K562 (cell line): ENCODE results near the gene SAXO1. TPM values are rescaled to one million over a fixed set of nuclear protein-coding genes. Genes with fewer than 3 reads are reported as not detected.

Experiments
- ATAC-seq: fragments of 200-7000 bp; cut with Tn5 transposase; 3 replicates; pipeline ENCODE4 v1.9.1; 2020; ENCODE audit warnings: moderate library complexity
- BruUV-seq: library from RNA; stranded (reverse); fragments of 400-500 nt; replicated peaks from 2 replicates; lab custom pipeline; 2021; lab: Mats Ljungman, UMichigan
- CTCF ChIA-PET: fragments of 300-600 bp; formaldehyde crosslinking; extraction: SDS; loops from one replicate; lab custom pipeline; 2021; ENCODE audit warnings: low intra/inter-chr PET ratio; lab: Yijun Ruan, JAX
- POLR2A ChIA-PET: fragments of 300-600, 350-650 bp; sonication (Branson Sonifier 250); formaldehyde crosslinking; extraction: SDS; loops from one replicate; lab custom pipeline; 2021; ENCODE audit warnings: antibody characterized with exemption, inconsistent platforms; lab: Yijun Ruan, JAX
- DNase-seq, 4 experiments: peaks; one replicate each; pipeline versions ENCODE4 v3.0.0 to v3.0.0-alpha.2; 2011 to 2018; ENCODE audit warnings: low spot score in 3 of 4, mixed read lengths in 3 of 4; ENCODE audit errors: extremely low read depth in 1 of 4
- FAIRE-seq: peaks from 2 replicates; lab custom pipeline; 2011; peaks lifted over from hg19 to GRCh38; lab: Jason Lieb, UNC
- H2AFZ ChIP-seq: 2 replicates; pipeline ENCODE4 v1.6.0; 2011; ENCODE audit warnings: low read depth, low read length, control low read depth, inconsistent platforms
- H3K27ac ChIP-seq: fragments of 200-600 bp; 3 replicates; pipeline ENCODE4 v1.8.0; 2011; ENCODE audit warnings: low read depth, mild to moderate bottlenecking, control low read depth, inconsistent platforms, low read length, moderate library complexity, mixed read lengths; ENCODE audit errors: extremely low read depth
- H3K27me3 ChIP-seq, 2 experiments: fragments of 300-600 bp in 1 of 2; 2 replicates in 1 of 2; 3 replicates in 1 of 2; pipeline versions ENCODE4 v1.6.0 to v1.8.0; 2011; ENCODE audit warnings: inconsistent platforms in 2 of 2, low read length in 2 of 2, mild to moderate bottlenecking in 1 of 2, mixed read lengths in 1 of 2, moderate library complexity in 1 of 2; ENCODE audit not compliant: control insufficient read depth in 2 of 2, insufficient read depth in 2 of 2
- H3K36me3 ChIP-seq: fragments of 300-600 bp; 3 replicates; pipeline ENCODE4 v1.8.0; 2011; ENCODE audit warnings: mild to moderate bottlenecking, low read length, inconsistent platforms; ENCODE audit not compliant: control insufficient read depth, insufficient read depth
- H3K4me1 ChIP-seq, 2 experiments: fragments of 200-600 bp in 1 of 2; replicated peaks in 1 of 2; 2 replicates in 1 of 2; 3 replicates in 1 of 2; pipeline versions ENCODE4 v1.5.1 to v1.8.0; 2011; ENCODE audit warnings: inconsistent platforms in 2 of 2, low read length in 2 of 2, mild to moderate bottlenecking in 1 of 2, mixed read lengths in 1 of 2, moderate library complexity in 1 of 2; ENCODE audit not compliant: control insufficient read depth in 2 of 2, insufficient read depth in 2 of 2
- H3K4me2 ChIP-seq: 2 replicates; pipeline ENCODE4 v1.6.1; 2011; ENCODE audit warnings: low read length, control low read depth, inconsistent platforms, mixed read lengths; ENCODE audit not compliant: insufficient read depth
- H3K4me3 ChIP-seq: fragments of 200-600 bp; sonication (generic), shearing (Covaris generic); 2 replicates; pipeline ENCODE4 v1.5.1; 2016; ENCODE audit warnings: control low read depth, inconsistent platforms
- H3K79me2 ChIP-seq: fragments of 200-600 bp; 3 replicates; pipeline ENCODE4 v1.8.0; 2011; ENCODE audit warnings: low read length, inconsistent platforms; ENCODE audit not compliant: control insufficient read depth, insufficient read depth
- H3K9ac ChIP-seq, 2 experiments: 2 replicates each; pipeline versions ENCODE4 v1.6.0 to v1.6.1; 2011; ENCODE audit warnings: low read depth in 2 of 2, low read length in 2 of 2, control low read depth in 1 of 2, inconsistent platforms in 1 of 2, mild to moderate bottlenecking in 1 of 2, mixed read lengths in 1 of 2; ENCODE audit not compliant: insufficient read depth in 1 of 2
- H3K9me1 ChIP-seq: one replicate; pipeline ENCODE4 v1.6.0; 2011; ENCODE audit warnings: inconsistent platforms, mild to moderate bottlenecking, low read length, moderate library complexity; ENCODE audit not compliant: control insufficient read depth, insufficient read depth
- H3K9me3 ChIP-seq: replicated peaks from 2 replicates; pipeline ENCODE4 v1.5.1; 2011; ENCODE audit warnings: low read depth, low read length, inconsistent platforms; ENCODE audit not compliant: control insufficient read depth, insufficient read depth
- H4K20me1 ChIP-seq: replicated peaks from 2 replicates; pipeline ENCODE4 v1.6.1; 2011; ENCODE audit warnings: low read length, inconsistent platforms, mixed read lengths; ENCODE audit not compliant: control insufficient read depth, insufficient read depth
- ATF2 ChIP-seq: sonication (generic); formaldehyde crosslinking; IDR thresholded peaks from 2 replicates; pipeline ENCODE4 v1.8.1; 2022; ENCODE audit warnings: missing genetic modification reagents
- ELK1 ChIP-seq: sonication (generic); formaldehyde crosslinking; IDR thresholded peaks from 2 replicates; pipeline ENCODE4 v1.8.1; 2022; ENCODE audit warnings: missing genetic modification reagents
- FOS ChIP-seq: IDR thresholded peaks from 3 replicates; pipeline ENCODE4 v1.6.1; 2011; ENCODE audit not compliant: insufficient read length; ENCODE audit errors: extremely low read depth
- ILF3 ChIP-seq: fragments of 450-650 bp; IDR thresholded peaks from 2 replicates; pipeline ENCODE4 v1.6.1; 2018; ENCODE audit warnings: antibody characterized with exemption, mild to moderate bottlenecking, moderate library complexity, borderline replicate concordance
- RBM34 ChIP-seq: fragments of 200-400 bp; formaldehyde crosslinking; IDR thresholded peaks from 2 replicates; pipeline ENCODE4 v1.6.1; 2018; ENCODE audit warnings: low read length, borderline replicate concordance; ENCODE audit not compliant: insufficient read depth
- TAF9B ChIP-seq: fragments of 450-650 bp; IDR thresholded peaks from 2 replicates; pipeline ENCODE4 v1.6.1; 2018; ENCODE audit warnings: mild to moderate bottlenecking; ENCODE audit not compliant: partially characterized antibody
- ZC3H4 ChIP-seq: sonication (generic); formaldehyde crosslinking; IDR thresholded peaks from 2 replicates; pipeline ENCODE4 v1.9.0; 2021; ENCODE audit warnings: missing genetic modification reagents, borderline replicate concordance
- ZNF253 ChIP-seq: fragments of 250-450 bp; sonication (Bioruptor Pico); conservative IDR thresholded peaks from 2 replicates; pipeline ENCODE4 v1.6.1; 2021; ENCODE audit warnings: mild to moderate bottlenecking
- ZNF263 ChIP-seq: sonication (generic); formaldehyde crosslinking; IDR thresholded peaks from 2 replicates; pipeline ENCODE4 v1.8.0; 2022; ENCODE audit warnings: mild to moderate bottlenecking, missing genetic modification reagents, borderline replicate concordance
- ZNF384 ChIP-seq: IDR thresholded peaks from 2 replicates; pipeline ENCODE4 v1.6.1; 2012; ENCODE audit warnings: low read depth, low read length, improper control_type of control experiment
- ZNF764 ChIP-seq: fragments of 250-450 bp; sonication (Bioruptor Pico); IDR thresholded peaks from 2 replicates; pipeline ENCODE4 v1.4.0; 2020; ENCODE audit warnings: low read depth, mild to moderate bottlenecking, moderate library complexity
- ZNF77 ChIP-seq: fragments of 250-450 bp; sonication (Bioruptor Pico); IDR thresholded peaks from 2 replicates; pipeline ENCODE4 v1.5.0; 2020
- WGBS: fragments of 100-300 bp; shearing (Covaris generic); methylation state at CpG from one replicate; pipeline ENCODE4 v1.1.6; 2016; ENCODE audit warnings: low coverage, mixed read lengths; ENCODE audit not compliant: insufficient coverage; ENCODE audit errors: missing lambda C conversion rate; 5-methylcytosine and 5-hydroxymethylcytosine counted together
- in situ Hi-C: fragments of 300-500 bp; cut with MboI; formaldehyde crosslinking; loops from 4 replicates; pipeline ENCODE4 v1.15.0; 2018; ENCODE audit warnings: inconsistent platforms, mixed read lengths
- intact Hi-C: fragments of 100-400 bp; cut with micrococcal nuclease; formaldehyde crosslinking; loops from 2 replicates; pipeline ENCODE4 v1.14.2; 2022
- polyA plus RNA-seq, 8 experiments: library from polyadenylated mRNA; depleted of rRNA in 4 of 8; stranded (reverse) in 5 of 8; unstranded in 3 of 8; fragments of >200 nt; fragmentation: Nextera tagmentation in 2 of 8; fragmentation: Illumina TruSeq in 1 of 8; extraction: Ambion mirVana in 2 of 8; extraction: Trizol in 1 of 8; gene quantifications; 2 replicates each; pipeline versions ENCODE4 v1.2.1 to v1.2.3, GENCODE V29; 2011 to 2014; ENCODE audit warnings: inconsistent platforms in 1 of 8, missing spikeins in 1 of 8
- total RNA-seq, 7 experiments: library from RNA; depleted of rRNA in 6 of 7; stranded (reverse); fragments of >200 nt in 6 of 7; fragmentation: Illumina TruSeq in 2 of 7; extraction: Trizol in 2 of 7; gene quantifications; 2 replicates each; pipeline versions ENCODE4 v1.2.1 to v1.2.3, GENCODE V29; 2011 to 2021; ENCODE audit warnings: low replicate concordance in 1 of 7

The SAXO1 gene
- total and polyA plus RNA-seq, 9 of the 15 experiments (the other 6 are each of a cell fraction or from before 2014, with no cell fraction given), result 0.04 TPM; not detected in 8

DNA sequence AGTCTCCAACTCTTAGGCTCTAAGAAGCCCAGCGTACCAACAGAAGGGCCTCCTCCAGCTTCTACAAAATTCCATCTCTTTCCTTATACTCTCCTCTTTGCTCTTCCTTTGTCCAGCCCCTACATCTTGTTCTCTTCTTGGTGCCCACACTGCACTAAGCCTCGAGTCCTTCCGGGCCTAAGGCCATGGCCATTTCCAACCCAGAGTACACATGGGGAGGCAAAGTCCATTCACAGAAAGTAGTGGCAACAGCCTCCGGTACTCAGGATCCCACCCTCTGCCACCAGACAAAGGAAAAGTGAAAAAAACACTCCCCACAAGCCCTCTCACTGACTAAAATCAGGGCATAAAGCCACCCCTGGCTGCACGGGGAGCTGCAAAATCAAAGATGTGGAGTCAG is 60.3 kb downstream of the SAXO1 start:
- no peaks in the 10 kb centered on the region for H3K9me1 ChIP-seq
- no peaks in the 10 kb centered on the region for H3K9me3 ChIP-seq
- no peak overlapping the region for H3K4me3 ChIP-seq
- ATAC-seq (no peak), DNase-seq (no peak), FAIRE-seq (no peak)
- no peaks in the 10 kb centered on the region for H3K36me3 ChIP-seq
- no peak overlapping the region for H3K9ac ChIP-seq
- no peaks in the 10 kb centered on the region for H4K20me1 ChIP-seq
- H3K79me2 ChIP-seq, result no peaks in the 10 kb centered on the region
- no peak overlapping the region for H3K27ac ChIP-seq
- in situ Hi-C loops, result no loop called here
- TF ChIP-seq ZNF77 (CRISPR knock-in tag) (no peak), FOS (no peak), ZC3H4 (no peak), ZNF764 (CRISPR knock-in tag) (no peak), ZNF384 (no peak)
- H3K4me1 ChIP-seq, result no peaks in the 10 kb centered on the region
- intact Hi-C loops, result no loop called here
- H3K4me2 ChIP-seq, result no peak overlapping the region
- H2AFZ ChIP-seq, result no peak overlapping the region
- CTCF ChIA-PET, result no interaction called here
- POLR2A ChIA-PET, result interaction anchor here (1.0 kb wide), 1 partner anchor 12 kb away, joined by 3 read pairs; no protein-coding TSS in a partner anchor
- WGBS, result 1% methylated on average over 5 of the region's 5 CpGs
- no TSS peak for BruUV-seq
- no peaks in the 10 kb centered on the region for H3K27me3 ChIP-seq

DNA sequence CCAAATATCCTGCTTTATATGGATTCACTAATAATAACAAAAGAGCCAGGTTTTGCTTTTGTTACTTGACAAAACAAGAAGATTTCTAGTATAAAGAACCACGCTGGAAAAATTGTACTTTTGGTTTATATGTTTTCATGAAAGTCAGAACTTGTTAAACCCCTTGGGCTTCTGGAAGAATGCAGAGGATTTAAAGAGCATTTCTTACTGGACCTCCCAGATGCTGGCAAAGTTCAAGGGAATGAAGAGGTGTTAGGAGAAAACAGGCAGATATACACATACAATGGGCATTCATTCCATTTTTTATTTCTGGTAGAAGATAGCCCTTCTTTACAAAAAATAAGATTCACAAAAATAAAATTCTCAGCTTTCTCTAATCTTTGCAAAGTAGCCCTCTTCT is 61.1 kb downstream of the SAXO1 start:
- H3K4me3 ChIP-seq, result no peak overlapping the region
- H4K20me1 ChIP-seq, result no peaks in the 10 kb centered on the region
- H3K4me1 ChIP-seq, result no peaks in the 10 kb centered on the region
- H3K9me1 ChIP-seq, result no peaks in the 10 kb centered on the region
- FAIRE-seq (no peak), ATAC-seq (no peak), DNase-seq (no peak)
- in situ Hi-C loops (no loop called here), intact Hi-C loops (no loop called here)
- no peak overlapping the region for H3K4me2 ChIP-seq
- H3K79me2 ChIP-seq, result no peaks in the 10 kb centered on the region
- H3K9me3 ChIP-seq, result no peaks in the 10 kb centered on the region
- no peaks in the 10 kb centered on the region for H3K36me3 ChIP-seq
- CTCF ChIA-PET, result no interaction called here
- WGBS, result 0% methylated on average over 1 of the region's 1 CpG
- BruUV-seq, result no TSS peak
- H2AFZ ChIP-seq, result no peak overlapping the region
- H3K9ac ChIP-seq, result no peak overlapping the region
- no peaks in the 10 kb centered on the region for H3K27me3 ChIP-seq
- POLR2A ChIA-PET, result no interaction called here
- no peak overlapping the region for H3K27ac ChIP-seq
- TF ChIP-seq RBM34 (no peak), ATF2 (CRISPR knock-in tag) (no peak), ILF3 (no peak), ZNF253 (CRISPR knock-in tag) (no peak), ELK1 (CRISPR knock-in tag) (no peak), ZNF263 (CRISPR knock-in tag) (no peak), TAF9B (no peak)
